H1 (cell line): ENCODE data around the gene IL23A. TPM values are rescaled to one million over a fixed set of nuclear protein-coding genes. Genes with fewer than 3 reads are reported as not detected.
"Not testable (repeated sequence)": the region's sequence is repeated elsewhere in the genome, so short reads cannot be mapped to it uniquely, and the experiment has no call there.

Source experiments
- CTCF ChIA-PET: fragments of 300-600 bp; sonication (Branson Sonifier 250); formaldehyde crosslinking; loops from one replicate; lab custom pipeline; 2021; ENCODE audit not compliant: partially characterized antibody; lab: Charles Lee
- POLR2A ChIA-PET: fragments of 300-600 bp; sonication (Branson Sonifier 250); formaldehyde crosslinking; loops from one replicate; lab custom pipeline; 2021; ENCODE audit warnings: inconsistent platforms; ENCODE audit not compliant: partially characterized antibody; lab: Charles Lee
- DNase-seq, 2 experiments: peaks; one replicate each; pipeline versions ENCODE4 v3.0.0 to v3.0.0-alpha.2; 2010 to 2022; ENCODE audit warnings: low spot score in 2 of 2, low read depth in 1 of 2, mixed read lengths in 1 of 2
- FAIRE-seq: peaks from 2 replicates; lab custom pipeline; 2011; peaks lifted over from hg19 to GRCh38; lab: Jason Lieb, UNC
- H2AFZ ChIP-seq: 2 replicates; pipeline ENCODE4 v1.8.1; 2012; ENCODE audit warnings: low read length, inconsistent platforms
- H2AK5ac ChIP-seq: 2 replicates; pipeline ENCODE4 v1.6.1; 2013; ENCODE audit warnings: low read depth, low read length
- H2BK120ac ChIP-seq: replicated peaks from 2 replicates; pipeline ENCODE3; 2013; ENCODE audit warnings: low read depth, low read length, inconsistent platforms
- H2BK12ac ChIP-seq: 2 replicates; pipeline ENCODE4 v1.6.1; 2013; ENCODE audit warnings: low read depth, low read length
- H2BK15ac ChIP-seq: 2 replicates; pipeline ENCODE4 v1.6.1; 2013; ENCODE audit warnings: low read length
- H2BK20ac ChIP-seq: 2 replicates; pipeline ENCODE4 v1.6.1; 2013; ENCODE audit warnings: low read length
- H2BK5ac ChIP-seq: 2 replicates; pipeline ENCODE4 v1.6.1; 2013; ENCODE audit warnings: low read depth, low read length
- H3K14ac ChIP-seq: 2 replicates; pipeline ENCODE4 v1.6.1; 2013; ENCODE audit warnings: inconsistent platforms; ENCODE audit not compliant: insufficient read length
- H3K18ac ChIP-seq: 2 replicates; pipeline ENCODE4 v1.6.1; 2013; ENCODE audit warnings: low read length; ENCODE audit errors: extremely low read depth
- H3K23ac ChIP-seq: 2 replicates; pipeline ENCODE4 v1.6.1; 2013; ENCODE audit warnings: inconsistent platforms; ENCODE audit not compliant: insufficient read length
- H3K23me2 ChIP-seq: 2 replicates; pipeline ENCODE4 v1.6.1; 2013; ENCODE audit warnings: low read depth, low read length
- H3K27ac ChIP-seq: 2 replicates; pipeline ENCODE4 v1.6.1; 2011; ENCODE audit warnings: low read depth, low read length, inconsistent platforms
- H3K27me3 ChIP-seq, 4 experiments: replicated peaks in 1 of 4; 1 replicate in 1 of 4; 2 replicates in 3 of 4; pipeline versions ENCODE4 v1.6.1 to v1.8.1; 2011 to 2013; ENCODE audit warnings: low read length in 3 of 4, mild to moderate bottlenecking in 3 of 4, inconsistent platforms in 2 of 4, mixed read lengths in 2 of 4, moderate library complexity in 1 of 4; ENCODE audit not compliant: control insufficient read depth in 3 of 4, insufficient read depth in 3 of 4; ENCODE audit errors: extremely low read depth in 1 of 4
- H3K36me3 ChIP-seq, 4 experiments: 2 replicates each; pipeline versions ENCODE4 v1.6.1 to v1.8.1; 2011 to 2013; ENCODE audit warnings: mild to moderate bottlenecking in 4 of 4, low read length in 3 of 4, moderate library complexity in 2 of 4, control low read depth in 1 of 4, inconsistent platforms in 1 of 4; ENCODE audit not compliant: insufficient read depth in 4 of 4, control insufficient read depth in 2 of 4
- H3K4ac ChIP-seq: replicated peaks from 2 replicates; pipeline ENCODE3; 2013; ENCODE audit warnings: low read length, low read depth, mixed read lengths, inconsistent platforms; ENCODE audit not compliant: insufficient read length
- H3K4me1 ChIP-seq, 4 experiments: replicated peaks in 1 of 4; 1 replicate in 1 of 4; 2 replicates in 3 of 4; pipeline versions ENCODE4 v1.6.1 to v1.8.1; 2011 to 2013; ENCODE audit warnings: low read length in 3 of 4, inconsistent platforms in 2 of 4, mixed read lengths in 1 of 4; ENCODE audit not compliant: insufficient read depth in 4 of 4, control insufficient read depth in 3 of 4
- H3K4me2 ChIP-seq, 2 experiments: 2 replicates each; pipeline versions ENCODE4 v1.6.1 to v1.8.1; 2011 to 2013; ENCODE audit warnings: low read depth in 2 of 2, low read length in 2 of 2, control low read depth in 1 of 2, inconsistent platforms in 1 of 2, mild to moderate bottlenecking in 1 of 2; ENCODE audit not compliant: insufficient read depth in 1 of 2
- H3K4me3 ChIP-seq, 4 experiments: fragments of 200-600, 300-600 bp in 1 of 4; sonication (generic), shearing (Covaris generic), sonication (Bioruptor Twin) in 1 of 4; 2 replicates each; pipeline versions ENCODE4 v1.5.1 to v1.8.1; 2011 to 2016; ENCODE audit warnings: low read length in 4 of 4, low read depth in 3 of 4, control low read depth in 2 of 4, inconsistent platforms in 2 of 4, mild to moderate bottlenecking in 2 of 4, mixed read lengths in 1 of 4, moderate library complexity in 1 of 4; ENCODE audit not compliant: insufficient read depth in 2 of 4; ENCODE audit errors: extremely low read depth in 1 of 4
- H3K56ac ChIP-seq: replicated peaks from 2 replicates; pipeline ENCODE3; 2013; ENCODE audit warnings: low read depth, mild to moderate bottlenecking, mixed read lengths, low read length, inconsistent platforms; ENCODE audit not compliant: insufficient read length
- H3K79me1 ChIP-seq: 2 replicates; pipeline ENCODE4 v1.6.1; 2013; ENCODE audit warnings: low read depth, low read length, control low read depth
- H3K79me2 ChIP-seq, 2 experiments: 2 replicates each; pipeline versions ENCODE4 v1.6.1 to v1.8.1; 2012 to 2013; ENCODE audit warnings: low read length in 2 of 2, mild to moderate bottlenecking in 2 of 2, inconsistent platforms in 1 of 2; ENCODE audit not compliant: insufficient read depth in 2 of 2, control insufficient read depth in 1 of 2
- H3K9ac ChIP-seq, 4 experiments: replicated peaks in 1 of 4; 1 replicate in 1 of 4; 2 replicates in 3 of 4; pipeline versions ENCODE4 v1.6.1 to v1.8.1; 2011 to 2013; ENCODE audit warnings: low read depth in 3 of 4, low read length in 3 of 4, control low read depth in 2 of 4, mild to moderate bottlenecking in 2 of 4, moderate library complexity in 2 of 4, inconsistent platforms in 1 of 4; ENCODE audit errors: extremely low read depth in 1 of 4
- H3K9me3 ChIP-seq, 2 experiments: 2 replicates each; pipeline versions ENCODE4 v1.6.1 to v1.8.1; 2012 to 2013; ENCODE audit warnings: mild to moderate bottlenecking in 2 of 2, moderate library complexity in 2 of 2, control low read depth in 1 of 2, inconsistent platforms in 1 of 2, low read depth in 1 of 2, low read length in 1 of 2, mixed read lengths in 1 of 2; ENCODE audit not compliant: insufficient read depth in 2 of 2
- H4K20me1 ChIP-seq, 2 experiments: replicated peaks in 1 of 2; 2 replicates each; pipeline versions ENCODE3 to v1.8.1; 2011 to 2013; ENCODE audit warnings: inconsistent platforms in 2 of 2, low read length in 2 of 2, mild to moderate bottlenecking in 1 of 2; ENCODE audit not compliant: insufficient read depth in 2 of 2, control insufficient read depth in 1 of 2
- H4K5ac ChIP-seq: 2 replicates; pipeline ENCODE4 v1.6.1; 2013; ENCODE audit warnings: low read length, low read depth, mixed read lengths, inconsistent platforms; ENCODE audit not compliant: insufficient read length
- H4K8ac ChIP-seq: 2 replicates; pipeline ENCODE4 v1.8.0; 2013; ENCODE audit warnings: mild to moderate bottlenecking, moderate library complexity, low read length, inconsistent platforms; ENCODE audit not compliant: insufficient read depth; ENCODE audit errors: extremely low read depth
- H4K91ac ChIP-seq: replicated peaks from 2 replicates; pipeline ENCODE3; 2013; ENCODE audit warnings: low read length, mixed read lengths, inconsistent platforms; ENCODE audit not compliant: insufficient read length
- WGBS, 2 experiments: shearing (Covaris generic) in 1 of 2; methylation state at CpG; one replicate each; pipeline versions ENCODE4 v1.1.6 to v1.1.7; 2013 to 2015; ENCODE audit warnings: low lambda C conversion rate in 2 of 2, mixed read lengths in 2 of 2, inconsistent platforms in 1 of 2, low coverage in 1 of 2, missing lambda C conversion rate in 1 of 2; ENCODE audit not compliant: insufficient replicate concordance in 2 of 2, insufficient coverage in 1 of 2, insufficient read length in 1 of 2; ENCODE audit errors: extremely low coverage in 1 of 2, missing lambda C conversion rate in 1 of 2; 5-methylcytosine and 5-hydroxymethylcytosine counted together
- polyA plus RNA-seq, 7 experiments: library from polyadenylated mRNA; depleted of rRNA in 3 of 7; stranded (reverse) in 5 of 7; unstranded in 2 of 7; fragments of >200 nt in 5 of 7; fragments of 200-250 nt in 2 of 7; gene quantifications; 1 replicate in 5 of 7; 2 replicates in 1 of 7; 4 replicates in 1 of 7; pipeline versions ENCODE4 v1.2.1 to v1.2.3, GENCODE V29; 2011 to 2013; ENCODE audit warnings: missing spikeins in 2 of 7, mixed read lengths in 2 of 7
- total RNA-seq: library from RNA; stranded (reverse); fragmentation: NEBNext Ultra II Directional; extraction: Animal tissue kit (Norgen Biotek cat#: 25700); gene quantifications from 2 replicates; pipeline ENCODE4 v1.2.1, GENCODE V29; 2021

The IL23A gene
- total and polyA plus RNA-seq, 2 of the 8 experiments (the other 6 are each of a cell fraction or from before 2014, with no cell fraction given): 2.3 to 3.6 TPM

GRCh38 chr12:56347255-56347654 lies 8.6 kb downstream of the IL23A start:
- WGBS, 2 experiments: 92% methylated on average over 9 of the region's 9 CpGs; no CpG with 5 or more reads in 1 of the 2 experiments

More at GRCh38 chr12:56347255-56347654, 8.6 kb downstream of the IL23A start:
- H2BK20ac ChIP-seq, H3K56ac ChIP-seq, H3K23me2 ChIP-seq, H3K79me1 ChIP-seq, DNase-seq, H3K9ac ChIP-seq, H3K9me3 ChIP-seq, H3K79me2 ChIP-seq, H3K27me3 ChIP-seq, H4K91ac ChIP-seq, H3K4me2 ChIP-seq, H3K4me3 ChIP-seq, FAIRE-seq, H2BK120ac ChIP-seq, H2AK5ac ChIP-seq, H3K4ac ChIP-seq, H2AFZ ChIP-seq, H3K23ac ChIP-seq, H4K5ac ChIP-seq, H3K27ac ChIP-seq, H2BK12ac ChIP-seq, H2BK15ac ChIP-seq, H4K8ac ChIP-seq, H3K18ac ChIP-seq, H3K14ac ChIP-seq, H3K4me1 ChIP-seq, H2BK5ac ChIP-seq, H4K20me1 ChIP-seq: not testable (repeated sequence)
- POLR2A ChIA-PET: interaction anchor here (0.7 to 5.1 kb wide), 8 partner anchors 9 to 65 kb away, joined by 3 to 26 read pairs (median 4); partner anchors contain the start of genes CNPY2, IL23A, PAN2 and STAT2
- H3K36me3 ChIP-seq: peaks cover 14 to 58% (median 42%) of the 10 kb centered on the region in 4 experiments
- CTCF ChIA-PET: interaction anchor here (0.6 to 3.5 kb wide), 13 partner anchors 9 to 1167 kb away, joined by 3 to 21 read pairs (median 5); partner anchors contain the start of genes CNPY2, IL23A, STAT2 and TIMELESS
